Measurements from ENCODE around the gene ASTN1.

ASTN1 gene

DNA sequence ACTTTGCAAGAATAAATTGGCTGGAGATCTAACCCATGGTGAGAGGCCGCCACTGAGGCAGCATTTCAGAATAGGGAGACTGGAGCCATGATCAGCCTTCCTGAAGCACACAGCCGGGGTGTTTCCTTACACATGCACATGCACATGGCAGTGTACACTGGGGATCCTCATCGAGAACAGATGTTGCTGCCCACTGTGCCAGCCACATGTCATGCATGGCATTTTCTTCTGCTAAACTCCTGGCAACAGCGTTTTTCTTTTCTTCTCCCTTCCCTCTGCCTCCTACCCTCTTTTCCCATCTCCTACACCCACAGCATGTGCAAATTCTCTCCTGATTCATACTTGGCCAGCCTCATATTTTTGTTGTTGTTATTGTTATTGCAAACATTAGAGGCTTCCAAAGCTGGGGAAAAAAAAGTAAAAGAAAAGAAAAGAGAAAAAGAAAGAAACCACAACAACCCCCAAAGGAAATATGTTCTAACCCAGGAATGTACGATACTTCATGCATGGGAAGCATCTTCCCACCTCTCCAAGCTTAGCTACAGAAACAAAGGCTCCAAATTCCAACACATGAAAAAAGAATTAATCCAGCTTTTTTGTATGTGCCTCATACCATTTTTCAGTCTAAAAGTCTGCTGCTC lies 344.0 kb downstream of the ASTN1 start:
- DNase-seq: no peak

DNA sequence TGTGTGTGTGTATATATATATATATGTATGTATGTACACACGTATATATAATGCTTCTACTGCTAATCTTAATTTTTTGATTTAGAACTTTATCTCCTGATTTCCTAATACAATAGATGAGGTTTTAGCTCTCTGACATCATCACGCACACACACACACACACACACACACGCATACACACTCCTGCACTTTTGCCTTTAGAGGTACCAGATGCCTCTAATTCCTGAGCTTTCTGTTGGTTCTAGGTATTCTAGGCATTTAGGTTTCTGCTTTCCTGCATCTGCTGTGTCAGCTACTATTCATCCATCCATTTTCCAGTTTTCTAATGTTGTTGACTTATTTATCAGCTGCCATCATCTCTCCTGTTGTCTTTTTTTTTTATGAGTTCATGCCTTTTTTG lies 348.3 kb downstream of the ASTN1 start:
- DNase-seq: no peak

DNA sequence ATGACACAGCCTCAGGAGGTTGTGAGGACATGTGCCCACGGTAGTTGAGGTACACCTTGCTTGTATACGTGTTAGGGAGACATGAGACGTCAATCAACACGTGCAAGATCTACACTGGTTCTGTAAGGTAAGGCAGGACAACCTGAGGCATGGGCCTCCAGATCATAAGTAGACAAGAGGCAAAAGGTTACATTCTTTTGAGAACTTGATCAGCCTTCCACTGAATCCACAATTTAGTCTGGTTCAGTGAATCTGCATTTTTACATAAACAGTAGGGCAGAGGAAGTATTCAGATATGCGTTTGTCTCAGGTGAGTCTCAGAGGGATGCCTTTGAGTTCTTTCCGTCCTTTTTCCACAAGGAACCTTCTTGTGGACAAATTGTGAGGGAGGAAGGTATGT lies 348.9 kb downstream of the ASTN1 start:
- DNase-seq: no peak

DNA sequence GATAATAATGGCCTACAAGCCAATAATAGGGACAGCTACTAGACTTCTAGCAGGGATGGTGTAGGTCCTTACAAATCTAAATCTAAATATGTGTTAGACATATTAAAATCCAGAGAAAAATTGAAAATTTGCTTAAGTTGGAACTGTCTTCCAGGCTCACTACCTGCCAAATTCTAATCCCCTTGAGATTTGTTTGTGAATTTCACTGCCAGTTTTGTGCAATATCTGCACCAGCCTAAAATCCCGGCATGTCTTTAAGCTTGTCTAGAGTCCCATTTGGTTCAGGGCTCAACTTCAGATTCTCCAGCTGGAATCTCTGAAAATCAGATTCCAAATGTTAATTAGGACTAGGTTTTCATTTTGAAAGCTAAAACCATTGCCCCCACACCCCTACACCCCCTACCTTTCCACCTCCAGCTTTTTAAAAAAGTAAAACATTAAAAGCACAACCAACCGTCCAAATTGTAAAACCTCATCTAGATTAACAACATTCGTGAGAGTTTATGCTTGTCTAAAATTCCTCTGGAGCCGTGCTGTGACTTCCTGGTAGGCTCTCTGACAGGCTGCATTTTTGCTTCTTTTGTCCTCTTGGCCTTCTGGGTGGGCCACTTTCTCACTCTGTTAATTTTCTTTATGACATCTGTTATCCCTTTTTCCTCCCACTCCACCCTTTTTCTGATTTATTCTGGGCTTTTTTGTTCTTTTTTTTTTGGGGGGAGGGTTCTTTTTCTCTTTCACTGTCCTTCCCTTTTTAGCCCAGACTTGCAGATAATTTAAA lies 352.8 kb downstream of the ASTN1 start:
- no peak for DNase-seq

DNA sequence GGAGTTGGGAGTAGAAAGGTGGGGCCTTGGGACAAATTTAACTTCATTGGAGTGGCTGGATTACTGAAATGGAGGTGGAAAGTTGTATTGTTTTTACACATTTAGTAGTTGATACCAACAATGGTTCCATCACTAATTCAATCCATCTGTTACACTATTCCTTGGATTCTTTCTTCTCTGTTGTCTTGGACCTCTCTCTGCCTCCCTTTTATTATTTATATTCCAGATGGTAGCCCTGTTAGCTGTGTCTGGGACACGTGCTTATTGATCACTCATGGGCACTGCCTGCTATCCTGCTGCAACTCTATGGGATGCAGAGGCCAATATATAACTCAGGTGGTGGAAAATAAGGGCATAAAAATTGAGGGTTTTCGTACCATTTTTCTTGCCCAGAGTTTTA lies 355.2 kb downstream of the ASTN1 start:
- no peak for DNase-seq
